NCI-H2081 treated with DMSO at 0.1 percent for 48 hours (cell line): ENCODE data around the gene SMU1.

Experiments
- DNase-seq: peaks from one replicate; lab custom pipeline; 2025; lab: John Stamatoyannopoulos, UW

Gene SMU1

GRCh38 chr9:33076046-33077004 is at the start of gene SMU1:
SMU1 (minus strand) TSS chr9:33076674; CDS start chr9:33076608, 66 bp downstream.
- peak; percentile 90 for DNase-seq

DNA sequence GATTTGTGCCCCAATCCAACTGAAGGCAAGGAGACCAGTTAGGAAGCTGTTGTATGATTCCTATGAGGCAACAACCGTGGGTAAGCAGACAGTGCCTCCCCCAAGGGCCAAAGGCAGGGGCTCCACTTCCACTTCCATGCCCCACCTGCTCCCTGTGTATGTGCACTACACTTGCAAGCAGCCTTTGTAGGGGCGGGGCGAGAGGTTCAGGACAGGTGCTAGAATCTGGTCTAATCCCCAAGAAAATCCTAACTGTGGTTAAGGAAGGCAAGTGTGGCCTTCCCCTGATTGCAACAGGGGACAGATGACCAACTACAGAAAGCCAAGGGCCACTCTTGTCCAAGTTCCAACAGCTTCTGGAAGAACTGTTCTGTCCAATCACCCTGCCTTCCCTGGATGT is 49.0 kb upstream of the SMU1 start:
- DNase-seq, result no peak

DNA sequence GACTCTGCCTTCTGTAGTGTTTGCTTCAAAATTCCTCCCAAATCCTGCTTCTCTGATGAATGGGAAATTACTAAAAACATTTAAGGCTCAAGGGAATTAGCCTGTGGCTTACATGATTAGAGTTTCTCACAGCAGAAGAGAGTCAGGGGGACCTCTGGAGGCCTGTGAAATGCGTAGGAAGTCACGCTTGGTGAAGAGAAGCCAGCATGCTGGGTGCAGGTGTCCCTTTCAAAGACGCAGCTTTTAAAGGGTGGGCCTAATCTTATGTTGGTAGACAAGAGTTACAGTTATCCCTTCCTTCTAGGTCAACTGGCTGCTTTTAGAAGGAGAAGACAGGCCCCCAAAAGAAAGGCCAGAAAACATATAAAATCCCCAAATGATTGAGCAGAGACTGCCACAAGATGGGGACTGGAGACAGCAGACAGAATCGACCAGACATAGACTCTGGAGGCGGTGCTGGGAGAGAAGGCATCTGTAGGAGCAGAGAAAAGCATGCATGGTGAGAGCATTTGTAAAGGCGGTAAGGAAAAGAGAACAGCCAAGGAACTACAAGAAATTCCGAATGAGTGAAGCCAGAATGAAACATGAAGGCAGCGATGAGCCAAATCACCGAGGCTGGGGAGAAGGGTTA is 48.4 kb upstream of the SMU1 start:
- DNase-seq, result no peak

GRCh38 chr9:33124046-33124445 is 47.6 kb upstream of the SMU1 start:
- no peak for DNase-seq

DNA sequence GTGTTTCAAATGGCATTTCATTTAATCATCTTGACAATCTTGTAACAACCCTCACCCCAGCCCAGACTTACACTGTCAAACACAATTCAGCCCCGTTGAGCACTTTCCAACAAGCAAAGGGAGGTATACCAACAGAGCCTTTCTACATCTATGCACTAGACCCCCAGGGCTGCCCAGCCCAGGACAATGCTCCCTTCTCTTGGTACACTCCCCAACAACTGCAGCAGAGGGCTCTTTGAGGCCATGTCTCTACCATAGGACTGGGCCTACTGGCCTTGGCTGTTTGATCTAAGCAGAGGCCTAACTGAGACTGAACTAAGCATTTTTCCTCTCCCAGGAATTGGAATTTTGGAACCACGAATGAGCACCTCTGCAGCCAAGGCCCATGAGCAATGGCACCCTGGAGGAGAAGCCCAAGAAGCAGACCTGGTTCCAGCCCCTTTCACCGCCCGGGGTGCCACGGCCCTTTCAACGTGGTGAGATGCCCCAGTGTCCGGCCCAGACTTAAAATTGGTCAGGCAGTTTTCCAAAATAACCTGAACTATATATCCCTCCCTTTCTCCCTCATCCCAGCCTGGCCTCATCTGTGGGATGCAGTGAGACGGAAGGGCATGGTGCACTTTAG is 47.0 kb upstream of the SMU1 start:
- no peak for DNase-seq

GRCh38 chr9:33120620-33121019 is 44.1 kb upstream of the SMU1 start:
- no peak for DNase-seq

DNA sequence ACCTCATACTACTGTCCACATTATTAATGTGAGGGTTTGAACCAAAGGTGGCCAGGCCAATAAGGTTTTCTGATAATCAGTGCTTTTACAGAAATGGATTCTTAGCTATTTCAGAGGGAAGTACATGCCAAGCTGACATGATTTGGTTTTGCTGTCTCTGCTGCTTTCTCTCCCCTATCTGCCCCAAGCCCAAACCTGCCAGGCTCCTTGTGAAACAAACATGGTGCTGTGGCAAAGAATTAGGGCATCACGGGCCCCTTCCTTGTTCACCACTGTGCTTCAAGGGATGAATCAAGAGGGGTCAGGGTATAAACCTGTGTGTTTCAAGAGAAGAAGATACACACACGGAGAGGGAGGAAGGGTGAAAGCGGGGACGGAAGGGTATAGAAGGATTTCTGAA is 41.3 kb upstream of the SMU1 start:
- no peak for DNase-seq

GRCh38 chr9:33117306-33117705 is 40.8 kb upstream of the SMU1 start:
- no peak for DNase-seq

DNA sequence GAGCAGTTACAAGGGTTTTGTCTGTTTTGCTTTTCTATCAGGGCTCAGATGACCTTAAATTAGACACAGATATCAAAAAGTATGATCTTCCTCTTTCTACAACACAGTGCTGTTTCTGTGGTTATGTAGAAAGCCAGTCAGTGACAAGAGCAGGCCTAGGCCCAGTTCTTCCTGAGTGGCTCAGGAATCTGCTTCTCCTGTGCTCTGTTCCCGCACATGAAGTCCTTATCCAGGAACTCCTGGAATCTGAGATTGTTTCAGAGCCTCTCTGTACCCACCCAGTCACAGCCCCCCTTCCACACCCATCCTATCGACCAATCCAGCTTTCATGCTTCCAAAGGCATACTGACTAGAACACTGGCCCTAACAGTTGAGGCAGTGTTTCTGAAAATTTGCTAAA is 40.4 kb upstream of the SMU1 start:
- no peak for DNase-seq

DNA sequence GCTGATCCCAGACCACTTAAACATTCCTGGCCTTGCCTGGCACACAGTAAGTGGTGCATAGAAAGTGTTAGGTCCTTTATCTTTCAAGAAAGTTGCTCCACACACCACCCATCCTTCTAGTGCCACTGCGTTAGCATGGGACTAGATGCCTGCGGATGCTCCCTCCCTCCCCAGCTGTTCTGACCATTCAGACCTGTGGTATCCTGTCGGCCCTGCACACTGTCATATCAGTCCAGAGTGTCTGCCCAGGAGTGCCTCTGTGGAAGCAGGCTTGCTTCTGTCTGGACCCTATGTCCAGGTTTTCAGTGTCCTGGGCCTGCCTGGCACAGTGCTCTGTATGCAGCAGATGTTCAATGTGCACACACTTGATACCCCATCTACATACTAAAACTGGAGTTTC is 38.3 kb upstream of the SMU1 start:
- no peak for DNase-seq

GRCh38 chr9:33113799-33114547 is 37.5 kb upstream of the SMU1 start:
- no peak for DNase-seq

DNA sequence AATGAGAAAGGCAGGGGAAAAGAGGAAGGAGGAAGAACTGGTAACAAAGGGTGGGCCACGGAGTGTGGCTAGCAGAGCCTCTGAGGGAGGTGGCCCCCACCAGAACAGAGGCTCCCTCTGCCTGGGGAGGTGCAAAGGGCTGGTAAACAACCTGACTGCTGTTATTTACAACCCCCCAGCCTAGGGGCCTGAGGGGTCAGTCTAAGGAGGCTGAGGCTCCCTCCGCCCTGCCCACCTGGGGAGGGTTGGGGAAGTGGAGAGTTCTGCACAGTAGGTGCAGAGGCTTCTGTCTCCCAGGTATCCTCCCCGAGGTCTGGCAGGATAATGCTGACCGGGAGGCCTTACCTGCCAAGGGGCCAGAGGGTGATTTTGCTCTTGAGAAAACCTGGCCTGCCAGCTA is 35.6 kb upstream of the SMU1 start:
- no peak for DNase-seq

DNA sequence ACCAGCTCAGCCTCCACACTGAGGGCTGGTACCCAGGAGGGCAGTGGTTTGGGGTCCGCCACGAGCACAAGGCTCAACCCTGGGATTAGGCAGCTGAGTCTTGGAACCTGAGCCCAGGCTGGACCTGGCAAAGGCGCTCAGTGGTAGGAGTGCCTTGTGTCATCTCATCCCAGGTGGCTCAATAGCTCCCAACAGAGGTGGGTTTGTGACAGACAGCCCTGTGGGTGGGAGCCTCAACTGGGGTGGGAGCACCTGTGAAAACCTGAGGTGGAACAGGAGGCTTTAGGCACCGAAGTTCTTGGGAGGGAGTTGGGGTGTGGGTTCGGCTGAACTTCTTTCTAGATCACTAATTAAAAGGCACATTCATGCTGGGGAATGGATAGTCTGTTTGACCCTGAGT is 35.2 kb upstream of the SMU1 start:
- no peak for DNase-seq

- DNase-seq, result no peak
Measured at GRCh38 chr9:33110686-33111085, 34.2 kb upstream of the SMU1 start.

- DNase-seq, result no peak
Measured at GRCh38 chr9:33109850-33110595, 33.5 kb upstream of the SMU1 start.

DNA sequence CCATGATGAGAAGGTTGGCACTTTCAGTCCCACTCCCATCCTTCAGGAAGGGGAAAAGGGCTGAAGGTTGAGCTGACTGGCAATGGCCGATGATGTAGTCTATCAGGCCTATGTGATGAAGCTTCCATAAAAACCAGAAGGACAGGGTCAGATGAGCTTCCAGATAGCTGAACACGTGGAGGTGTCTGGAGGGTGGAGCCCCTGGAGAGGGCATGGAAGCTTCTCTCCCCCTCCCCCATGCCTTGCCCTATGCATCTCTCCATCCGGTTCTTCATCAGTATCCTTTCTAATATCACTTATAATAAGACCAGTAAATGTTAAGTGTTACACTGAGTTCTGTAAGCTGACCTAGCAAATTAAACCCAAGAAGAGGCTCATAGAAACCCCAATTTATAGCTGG is 32.6 kb upstream of the SMU1 start:
- DNase-seq, result no peak

DNA sequence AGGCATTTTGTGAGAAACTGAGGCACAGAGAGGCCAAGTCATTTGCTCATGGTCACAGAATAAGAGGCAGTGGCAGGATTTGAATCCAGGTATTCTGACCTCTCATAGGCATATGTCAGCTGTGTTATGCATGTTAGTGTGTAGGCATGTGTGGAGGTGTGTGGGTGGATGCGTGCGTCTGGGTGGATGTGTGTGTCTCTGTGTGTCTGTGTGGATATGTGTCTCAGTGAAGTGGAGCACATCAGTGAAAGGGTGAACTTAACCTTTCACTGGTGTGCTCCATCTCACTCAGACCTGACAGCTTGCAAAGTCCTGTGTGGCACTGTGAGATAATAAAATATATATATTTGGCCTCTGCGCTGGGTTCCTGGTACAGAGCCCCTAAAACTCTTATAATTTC is 32.0 kb upstream of the SMU1 start:
- no peak for DNase-seq

GRCh38 chr9:33107762-33108161 is 31.3 kb upstream of the SMU1 start:
- no peak for DNase-seq

DNA sequence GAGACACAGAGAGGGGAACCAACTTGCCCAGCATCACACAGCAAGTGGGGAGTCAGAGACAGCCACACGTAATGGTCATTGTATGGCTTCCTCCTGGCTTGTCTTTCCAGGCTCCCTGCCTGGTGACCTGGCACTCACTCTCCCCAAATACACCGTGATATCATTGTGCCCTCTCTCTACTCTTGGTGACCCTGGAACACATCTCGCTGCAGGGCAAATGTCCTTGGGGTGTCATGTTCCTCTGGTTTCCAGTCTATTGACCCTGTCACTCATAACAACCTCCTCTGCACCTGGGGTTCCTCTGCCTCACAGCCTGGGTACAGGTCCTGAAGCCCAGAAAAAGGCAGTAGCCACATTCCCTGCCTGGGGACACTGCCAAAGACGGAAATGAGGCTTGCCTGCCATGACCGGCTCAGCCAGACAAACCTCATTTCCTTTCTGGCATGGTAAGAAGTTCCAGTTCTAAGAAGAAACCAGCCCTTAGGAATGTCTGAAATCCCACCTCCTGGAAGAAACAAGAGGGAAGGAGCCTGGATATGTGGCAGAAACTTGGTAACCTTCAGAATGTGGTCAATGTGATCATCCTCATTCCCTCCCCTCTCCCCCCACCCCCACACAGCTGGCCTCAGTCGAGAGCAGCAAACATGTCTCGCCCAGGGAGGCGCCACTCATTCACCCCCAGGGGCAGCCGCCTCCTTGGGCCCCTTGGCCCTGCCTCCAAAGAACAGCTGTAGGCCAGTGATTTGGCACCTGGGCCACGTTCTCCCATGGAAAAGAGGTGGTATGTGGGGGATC is 30.6 kb upstream of the SMU1 start:
- DNase-seq, result no peak

- DNase-seq, result no peak
Measured at GRCh38 chr9:33106372-33106771, 29.9 kb upstream of the SMU1 start.

GRCh38 chr9:33105959-33106358 is 29.5 kb upstream of the SMU1 start:
- DNase-seq, result no peak
